Loucy (cell line): ENCODE results near the gene C4BPB.
A peak's percentile ranks its signal among the peaks of the same experiment; 100 is the strongest.

Source experiments
- H2AFZ ChIP-seq: fragments of 200-600 bp; sonication (generic); 2 replicates; pipeline ENCODE4 v1.6.0; 2016; ENCODE audit warnings: antibody characterized with exemption, mild to moderate bottlenecking, low read length, moderate library complexity
- H3F3A ChIP-seq: fragments of 200-600 bp; 2 replicates; pipeline ENCODE4 v1.6.0; 2016; ENCODE audit warnings: antibody characterized with exemption, low read depth, mild to moderate bottlenecking
- H3K27me3 ChIP-seq: fragments of 200-600 bp; sonication (generic); 2 replicates; pipeline ENCODE4 v1.6.1; 2014; ENCODE audit warnings: low read length, mild to moderate bottlenecking; ENCODE audit not compliant: insufficient read depth, poor library complexity, severe bottlenecking
- H3K36me3 ChIP-seq: fragments of 200-600 bp; sonication (generic); 2 replicates; pipeline ENCODE4 v1.6.1; 2016; ENCODE audit warnings: low read length; ENCODE audit not compliant: insufficient read depth
- H3K4me1 ChIP-seq: fragments of 200-600 bp; sonication (generic); 2 replicates; pipeline ENCODE4 v1.5.1; 2014; ENCODE audit warnings: low read length, mild to moderate bottlenecking; ENCODE audit not compliant: insufficient read depth, poor library complexity, severe bottlenecking
- H3K4me2 ChIP-seq: fragments of 200-600 bp; sonication (generic); 2 replicates; pipeline ENCODE4 v1.6.0; 2014; ENCODE audit warnings: antibody characterized with exemption, low read length, low read depth, mild to moderate bottlenecking; ENCODE audit not compliant: poor library complexity, severe bottlenecking
- H3K4me3 ChIP-seq: fragments of 200-600 bp; sonication (generic); 2 replicates; pipeline ENCODE4 v1.5.1; 2014; ENCODE audit warnings: low read length, mild to moderate bottlenecking, mixed read lengths; ENCODE audit not compliant: poor library complexity, severe bottlenecking
- H3K79me2 ChIP-seq: fragments of 200-600 bp; sonication (generic); 2 replicates; pipeline ENCODE4 v1.6.1; 2014; ENCODE audit warnings: low read length; ENCODE audit not compliant: insufficient read depth
- H3K9ac ChIP-seq: fragments of 200-600 bp; sonication (generic); 2 replicates; pipeline ENCODE4 v1.6.0; 2014; ENCODE audit warnings: mild to moderate bottlenecking, low read depth, low read length, moderate library complexity; ENCODE audit not compliant: poor library complexity, severe bottlenecking
- H3K9me2 ChIP-seq: fragments of 200-600 bp; sonication (generic); replicated peaks from 2 replicates; pipeline ENCODE4 v1.6.1; 2016; ENCODE audit warnings: low read depth, low read length, mixed read lengths
- H3K9me3 ChIP-seq: fragments of 200-600 bp; sonication (generic); 2 replicates; pipeline ENCODE4 v1.6.1; 2014; ENCODE audit warnings: mild to moderate bottlenecking, antibody characterized with exemption, low read length, low read depth; ENCODE audit not compliant: insufficient read depth
- H4K20me1 ChIP-seq: fragments of 200-600 bp; sonication (generic); 2 replicates; pipeline ENCODE4 v1.6.0; 2014; ENCODE audit warnings: antibody characterized with exemption, low read length, mild to moderate bottlenecking; ENCODE audit not compliant: insufficient read depth, poor library complexity, severe bottlenecking
- CTCF ChIP-seq: fragments of 200-600 bp; sonication (generic); conservative IDR thresholded peaks from 2 replicates; pipeline ENCODE4 v1.5.1; 2014; ENCODE audit warnings: mild to moderate bottlenecking, antibody characterized with exemption, low read length
- EZH2phosphoT487 ChIP-seq: fragments of 200-600 bp; IDR thresholded peaks from 2 replicates; pipeline ENCODE4 v1.6.1; 2018; ENCODE audit warnings: antibody characterized with exemption, mild to moderate bottlenecking, moderate library complexity, borderline replicate concordance

C4BPB gene

GRCh38 chr1:207076181-207076955, 12.3 kb upstream of the C4BPB start:
- H3K36me3 ChIP-seq: no peaks in the 10 kb centered on the region
- no peaks in the 10 kb centered on the region for H3K9me3 ChIP-seq
- H3K4me3 ChIP-seq: no peak overlapping the region
- peaks cover 2% of the 10 kb centered on the region for H3K4me1 ChIP-seq
- no peaks in the 10 kb centered on the region for H3K27me3 ChIP-seq
- H3K9ac ChIP-seq: no peak overlapping the region
- no peaks in the 10 kb centered on the region for H3F3A ChIP-seq
- no peaks in the 10 kb centered on the region for H3K79me2 ChIP-seq
- no peaks in the 10 kb centered on the region for H3K9me2 ChIP-seq
- no peak for TF ChIP-seq CTCF
- TF ChIP-seq EZH2phosphoT487: no peak
- H3K4me2 ChIP-seq: no peak overlapping the region
- H4K20me1 ChIP-seq: no peaks in the 10 kb centered on the region
- no peak overlapping the region for H2AFZ ChIP-seq

GRCh38 chr1:207077012-207077411, 11.6 kb upstream of the C4BPB start:
- Histone ChIP-seq H3K79me2 (no peaks in the 10 kb centered on the region), H4K20me1 (no peaks in the 10 kb centered on the region), H2AFZ (no peak overlapping the region), H3K9me3 (no peaks in the 10 kb centered on the region), H3K4me2 (no peak overlapping the region), H3K4me1 (no peaks in the 10 kb centered on the region), H3K9ac (no peak overlapping the region), H3K9me2 (no peaks in the 10 kb centered on the region), H3K4me3 (no peak overlapping the region), H3K27me3 (no peaks in the 10 kb centered on the region), H3F3A (no peaks in the 10 kb centered on the region), H3K36me3 (no peaks in the 10 kb centered on the region)
- TF ChIP-seq CTCF (no peak), EZH2phosphoT487 (no peak)

GRCh38 chr1:207077470-207078377, 10.9 kb upstream of the C4BPB start:
- Histone ChIP-seq H3K79me2 (no peaks in the 10 kb centered on the region), H3K4me1 (no peaks in the 10 kb centered on the region), H4K20me1 (no peaks in the 10 kb centered on the region), H3K9ac (no peak overlapping the region), H3K27me3 (no peaks in the 10 kb centered on the region), H3K9me2 (no peaks in the 10 kb centered on the region), H3K36me3 (no peaks in the 10 kb centered on the region), H2AFZ (no peak overlapping the region), H3F3A (no peaks in the 10 kb centered on the region), H3K4me3 (no peak overlapping the region), H3K9me3 (no peaks in the 10 kb centered on the region), H3K4me2 (no peak overlapping the region)
- TF ChIP-seq CTCF (peak; percentile 90), EZH2phosphoT487 (no peak)
